NCI-H2081 (cell line): ENCODE measurements around the gene ERO1A.

Source experiments
- DNase-seq, 2 experiments: peaks; one replicate each; lab custom pipeline; 2025; lab: John Stamatoyannopoulos, UW

The ERO1A gene

DNA sequence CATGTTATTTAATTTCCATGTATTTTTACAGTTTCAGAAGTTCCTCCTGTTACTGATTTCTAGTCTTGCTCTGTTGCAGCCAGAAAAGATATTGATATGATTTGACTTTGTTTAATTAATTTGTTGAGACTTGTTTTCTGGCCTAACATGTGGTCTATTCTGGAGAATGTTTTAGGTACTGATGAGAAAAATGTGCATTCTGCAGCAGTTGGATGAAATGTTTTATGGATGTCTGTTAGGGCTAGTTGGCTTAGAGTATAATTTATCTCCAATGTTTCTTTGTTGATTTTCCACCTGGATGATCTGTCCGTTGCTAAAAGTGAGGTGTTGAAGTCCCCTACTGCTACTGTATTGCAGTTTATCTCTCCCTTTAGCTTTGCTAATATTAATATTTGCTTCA is 88.3 kb downstream of the ERO1A start:
- no peak for DNase-seq

DNA sequence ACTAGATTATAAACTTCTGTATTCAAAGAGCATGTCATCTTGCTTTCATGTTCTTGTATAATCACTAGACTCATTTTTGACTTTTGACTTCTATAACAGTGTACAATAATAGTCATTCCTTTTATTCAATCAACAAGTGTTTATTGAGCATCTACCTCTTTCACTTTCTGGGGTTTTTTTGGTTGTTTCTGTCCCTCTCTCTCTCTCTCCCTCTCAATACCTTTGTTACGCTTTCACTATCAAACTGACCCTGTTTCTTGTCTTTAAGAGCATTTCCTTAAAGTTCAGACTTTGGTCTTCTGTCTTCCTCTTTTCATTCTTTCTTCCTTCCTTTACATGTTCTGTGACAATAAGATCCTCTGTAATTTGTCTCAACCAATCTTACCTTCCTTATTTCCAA is 93.2 kb downstream of the ERO1A start:
- no peak for DNase-seq

DNA sequence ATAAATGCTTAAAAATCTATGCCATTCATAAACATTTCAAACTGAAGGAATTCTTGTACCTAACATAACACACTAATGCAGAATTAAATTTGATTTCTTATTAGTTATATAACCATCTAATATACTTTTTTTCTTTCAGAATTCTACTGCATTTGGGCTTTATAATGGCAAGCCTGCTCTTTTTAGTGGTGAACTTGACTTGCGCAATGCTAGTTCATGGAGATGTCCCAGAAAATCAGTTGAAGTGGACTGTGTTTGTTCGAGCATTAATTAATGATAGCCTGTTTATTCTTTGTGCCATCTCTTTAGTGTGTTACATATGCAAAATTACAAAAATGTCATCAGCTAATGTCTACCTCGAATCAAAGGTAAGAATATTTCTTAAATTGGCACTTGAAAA is 95.4 kb downstream of the ERO1A start:
- no peak for DNase-seq

DNA sequence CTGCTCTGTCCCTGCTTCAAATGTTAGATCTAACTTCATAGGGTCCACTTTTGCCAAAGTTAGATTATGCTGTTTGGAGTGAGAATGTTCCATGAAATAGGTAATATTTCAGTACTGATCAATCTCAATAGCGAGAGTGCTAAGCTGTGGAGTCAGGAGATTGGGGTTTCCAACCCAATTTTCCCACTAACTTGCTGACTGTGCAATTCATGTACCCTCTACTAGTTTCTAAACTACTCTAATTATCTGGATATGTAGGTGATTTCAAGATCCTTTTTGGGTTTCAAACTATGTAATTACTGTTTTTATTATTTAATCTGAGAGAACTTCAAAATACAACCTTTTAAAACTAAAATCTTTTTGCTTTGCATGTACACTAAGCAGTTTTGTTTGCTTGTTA is 96.8 kb downstream of the ERO1A start:
- no peak for DNase-seq

DNA sequence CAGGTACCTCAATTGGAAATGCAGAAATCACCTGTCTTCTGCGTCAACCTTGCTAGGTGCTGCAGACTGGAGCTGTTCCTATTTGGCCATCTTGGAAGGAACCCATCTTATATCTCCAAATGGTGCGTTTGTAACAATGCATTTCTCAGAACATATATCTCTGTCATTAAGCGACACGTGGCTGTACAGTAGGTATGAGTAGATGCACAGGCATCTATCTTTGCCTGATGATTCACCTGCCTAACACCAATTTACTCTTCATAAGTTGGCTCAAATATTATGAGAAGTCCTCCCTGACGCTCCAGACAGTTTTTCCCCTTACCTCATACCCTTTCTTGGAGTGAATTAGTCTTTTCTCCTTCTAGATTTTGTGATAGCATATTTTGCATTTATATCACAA is 98.5 kb downstream of the ERO1A start:
- DNase-seq = no peak

DNA sequence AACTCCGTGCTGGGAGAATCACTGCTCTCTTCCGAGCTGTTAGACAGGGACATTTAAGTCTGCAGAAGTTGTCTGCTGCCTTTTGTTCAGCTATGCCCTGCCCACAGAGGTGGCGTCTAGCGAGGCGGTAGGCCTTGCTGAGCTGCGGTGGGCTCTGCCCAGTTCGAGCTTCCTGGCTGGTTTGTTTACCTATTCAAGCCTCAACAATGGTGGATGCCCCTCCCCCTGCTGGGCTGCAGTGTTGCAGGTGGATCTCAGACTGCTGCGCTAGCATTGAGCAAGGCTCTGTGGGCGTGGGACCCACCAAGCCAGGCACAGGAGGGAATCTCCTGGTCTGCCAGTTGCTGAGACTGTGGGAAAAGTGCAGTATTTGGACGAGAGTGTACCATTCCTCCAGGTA is 99.0 kb downstream of the ERO1A start:
- no peak for DNase-seq

DNA sequence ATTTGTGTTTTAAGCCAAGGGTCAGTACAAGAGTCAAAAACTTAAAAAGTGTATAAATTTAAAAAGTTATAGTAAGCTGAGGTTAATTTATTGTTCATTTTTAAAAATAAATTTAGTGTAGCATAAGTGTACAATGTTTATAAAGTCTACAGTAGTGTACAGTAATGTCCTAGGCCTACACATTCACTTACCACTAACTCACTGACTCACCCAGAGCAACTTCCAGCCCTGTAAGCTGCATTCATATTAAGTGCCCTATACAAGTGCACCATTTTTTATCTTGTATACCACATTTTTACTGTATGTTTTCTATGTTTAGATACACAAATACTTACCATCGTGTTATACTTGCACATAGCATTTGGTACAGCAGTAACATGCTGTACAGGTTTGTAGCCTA is 105.0 kb downstream of the ERO1A start:
- DNase-seq = no peak
